Epidermal melanocyte (primary cell): ENCODE data around the gene DMRT3.
"Not testable (repeated sequence)": the region's sequence is repeated elsewhere in the genome, so short reads cannot be mapped to it uniquely, and the experiment has no call there.

Experiments
- DNase-seq: peaks from one replicate; pipeline ENCODE4 v3.0.0; 2011; ENCODE audit warnings: low spot score; ENCODE audit not compliant: insufficient read length

DMRT3 gene

DNA sequence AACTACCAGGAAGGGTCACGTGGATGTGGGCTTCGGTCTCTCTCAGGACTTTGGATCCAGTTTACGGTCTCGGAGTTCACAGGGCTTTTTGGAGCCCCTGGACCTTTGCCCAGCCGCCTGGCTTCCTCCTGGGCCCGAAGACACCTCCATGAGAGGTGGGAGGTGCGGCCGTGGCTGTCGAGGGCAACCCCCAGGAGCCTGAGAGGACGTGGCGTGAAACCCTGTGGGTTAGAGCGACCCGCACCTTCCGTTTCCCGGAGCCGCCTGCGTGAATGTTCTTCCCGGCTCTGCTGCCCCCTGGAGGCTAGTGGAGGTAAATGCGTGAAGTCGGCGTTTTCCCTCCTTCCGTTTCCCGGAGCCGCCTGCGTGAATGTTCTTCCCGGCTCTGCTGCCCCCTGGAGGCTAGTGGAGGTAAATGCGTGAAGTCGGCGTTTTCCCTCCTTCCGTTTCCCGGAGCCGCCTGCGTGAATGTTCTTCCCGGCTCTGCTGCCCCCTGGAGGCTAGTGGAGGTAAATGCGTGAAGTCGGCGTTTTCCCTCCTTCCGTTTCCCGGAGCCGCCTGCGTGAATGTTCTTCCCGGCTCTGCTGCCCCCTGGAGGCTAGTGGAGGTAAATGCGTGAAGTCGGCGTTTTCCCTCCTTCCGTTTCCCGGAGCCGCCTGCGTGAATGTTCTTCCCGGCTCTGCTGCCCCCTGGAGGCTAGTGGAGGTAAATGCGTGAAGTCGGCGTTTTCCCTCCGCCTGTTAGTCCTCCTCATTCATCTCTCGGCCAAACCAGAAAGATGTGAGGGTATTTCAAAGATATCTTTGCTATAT lies 22.1 kb downstream of the DMRT3 start:
- not testable (repeated sequence) for DNase-seq

- DNase-seq, result no peak
These were observed 25.4 kb downstream of the DMRT3 start for GRCh38 chr9:1001838-1002237.

DNA sequence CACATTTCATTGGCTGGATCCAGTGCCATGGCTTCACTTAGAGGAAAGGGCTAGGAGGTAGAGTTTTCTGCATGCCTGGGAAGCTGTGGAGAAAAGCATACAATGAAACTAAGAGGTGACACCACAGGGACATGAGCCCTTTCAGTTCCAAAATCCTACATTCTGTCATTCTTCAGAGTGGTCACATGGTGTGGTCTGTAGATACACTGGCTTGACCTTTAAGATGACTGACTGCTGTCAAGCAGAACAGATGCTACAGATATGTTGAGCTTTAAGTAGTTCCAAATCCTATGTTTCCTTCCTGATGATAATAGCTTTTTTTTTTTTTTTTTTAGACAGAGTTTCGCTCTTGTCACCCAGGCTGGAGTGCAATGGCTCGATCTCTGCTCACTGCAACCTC lies 26.2 kb downstream of the DMRT3 start:
- DNase-seq, result no peak

DNA sequence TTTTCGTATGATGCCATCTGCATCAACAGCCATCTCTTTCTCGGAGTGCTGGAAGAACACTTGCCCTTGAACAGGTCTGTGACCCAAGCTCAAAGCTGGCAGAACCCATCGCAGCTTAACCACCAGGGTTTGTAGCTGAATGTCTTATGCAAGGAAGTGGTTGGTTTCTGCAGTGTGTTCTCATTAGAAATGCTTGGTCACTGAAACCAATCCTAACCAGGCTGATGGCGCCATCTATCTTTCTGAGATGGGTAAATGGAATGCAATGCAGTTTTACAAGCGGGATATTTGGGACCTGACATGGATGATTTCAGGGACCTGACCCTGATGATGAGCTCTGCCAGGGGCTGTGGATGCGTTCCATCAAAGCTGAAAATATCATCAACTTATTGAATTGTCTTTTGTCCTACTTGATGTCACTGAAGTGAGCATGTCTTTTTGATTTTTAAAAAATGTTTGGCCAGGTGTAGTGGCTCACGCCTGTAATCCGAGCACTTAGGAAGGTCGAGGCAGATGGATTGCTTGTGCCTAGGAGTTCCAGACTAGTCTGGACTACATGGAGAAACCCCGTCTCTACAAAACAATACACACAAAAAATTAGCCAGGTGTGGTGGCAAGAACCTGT lies 28.7 kb downstream of the DMRT3 start:
- DNase-seq, result no peak

DNA sequence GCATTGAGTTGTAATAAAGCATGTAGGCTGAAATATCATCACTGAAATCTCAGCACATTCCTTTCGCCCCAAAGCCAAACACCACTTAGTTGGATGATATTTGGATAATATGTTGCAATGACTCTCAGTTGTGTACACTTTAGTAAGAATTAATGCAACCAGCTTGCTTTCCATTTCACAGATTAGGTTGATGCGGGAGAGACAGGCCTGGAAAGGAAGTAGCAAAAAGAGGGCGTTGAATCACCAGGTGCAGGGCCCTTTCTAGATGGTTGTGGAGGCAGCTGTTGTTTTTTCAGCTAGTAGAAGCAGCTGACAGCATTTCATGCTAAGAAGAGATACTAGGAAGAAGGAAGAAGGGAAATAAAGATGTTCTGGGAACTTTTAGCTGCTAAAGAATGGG lies 30.9 kb downstream of the DMRT3 start:
- DNase-seq, result no peak

- DNase-seq, result no peak
These were observed 31.8 kb downstream of the DMRT3 start for GRCh38 chr9:1008216-1008615.

DNA sequence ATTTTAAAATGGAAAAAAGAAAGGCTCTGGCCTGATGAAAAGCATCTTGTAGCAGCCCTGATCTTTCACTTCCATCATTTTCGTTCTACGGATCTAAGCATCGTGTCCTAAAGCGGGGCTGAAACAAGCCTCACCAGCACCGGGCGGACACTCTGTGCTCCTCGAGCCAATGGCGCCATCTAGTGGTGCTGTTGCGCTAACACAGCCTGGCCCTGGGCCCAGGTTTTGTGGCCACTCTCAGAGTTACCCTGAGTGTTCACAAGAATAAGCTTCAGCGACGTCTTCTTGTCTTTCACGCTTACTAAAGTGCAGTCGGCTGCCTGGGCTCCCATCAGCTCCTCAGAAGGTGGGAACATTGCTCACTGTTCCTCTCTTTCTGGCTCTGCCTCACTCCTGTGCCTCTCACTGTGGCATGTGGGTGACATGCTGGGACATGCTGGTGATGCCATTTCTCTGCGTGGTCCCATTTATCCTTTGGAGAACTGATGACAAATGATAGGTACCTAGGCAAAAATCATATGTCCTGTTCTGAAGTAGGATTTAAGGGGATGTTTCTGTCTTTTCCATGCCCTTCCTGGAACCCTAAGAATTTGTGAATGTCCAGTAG lies 32.7 kb downstream of the DMRT3 start:
- DNase-seq, result no peak

GRCh38 chr9:1013021-1013420 lies 36.6 kb downstream of the DMRT3 start:
- no peak for DNase-seq

- no peak for DNase-seq
These were observed 37.8 kb downstream of the DMRT3 start for GRCh38 chr9:1014225-1014624.

DNA sequence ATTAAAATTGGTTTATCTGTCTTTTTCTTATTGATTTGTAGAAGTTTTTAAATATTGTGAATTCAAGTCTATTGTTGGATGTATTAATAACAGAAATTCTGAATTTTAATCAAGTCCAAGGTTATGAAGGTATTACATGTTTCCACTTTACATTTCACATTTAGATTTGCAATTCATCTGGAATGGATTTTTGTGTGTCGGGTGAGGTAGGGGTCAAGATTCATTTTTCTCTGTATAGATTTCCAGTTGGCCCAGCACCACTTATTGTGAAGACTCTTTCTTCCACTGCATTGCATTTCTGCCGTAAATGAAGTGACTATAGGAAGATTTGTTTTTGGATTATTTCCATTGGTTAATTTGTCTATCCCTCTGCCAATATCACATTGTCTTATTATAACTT lies 38.2 kb downstream of the DMRT3 start:
- DNase-seq, result no peak

GRCh38 chr9:1018121-1018520 lies 41.7 kb downstream of the DMRT3 start:
- no peak for DNase-seq

- DNase-seq, result no peak
These were observed 47.7 kb downstream of the DMRT3 start for GRCh38 chr9:1024112-1024511.

- DNase-seq, result no peak
These were observed 48.7 kb downstream of the DMRT3 start for GRCh38 chr9:1025131-1025530.

DNA sequence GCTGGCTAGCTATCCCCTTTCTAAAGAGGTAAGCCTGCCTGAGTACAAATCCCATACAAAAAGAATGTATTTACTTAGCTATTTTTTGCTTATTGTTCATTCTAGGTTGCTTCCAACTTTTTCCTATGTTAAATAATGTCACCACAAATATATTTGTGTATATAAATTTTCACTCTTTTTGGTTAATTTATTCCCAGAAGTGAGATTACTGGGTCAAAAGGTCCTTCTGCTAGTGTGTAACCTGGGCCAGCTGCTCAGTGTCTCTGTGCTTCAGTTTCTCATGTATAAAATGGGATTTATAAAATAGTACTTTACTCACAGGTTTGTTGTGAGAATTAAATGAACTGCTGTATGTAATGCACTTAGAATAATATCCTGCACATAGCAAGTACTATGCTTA lies 49.8 kb downstream of the DMRT3 start:
- no peak for DNase-seq

DNA sequence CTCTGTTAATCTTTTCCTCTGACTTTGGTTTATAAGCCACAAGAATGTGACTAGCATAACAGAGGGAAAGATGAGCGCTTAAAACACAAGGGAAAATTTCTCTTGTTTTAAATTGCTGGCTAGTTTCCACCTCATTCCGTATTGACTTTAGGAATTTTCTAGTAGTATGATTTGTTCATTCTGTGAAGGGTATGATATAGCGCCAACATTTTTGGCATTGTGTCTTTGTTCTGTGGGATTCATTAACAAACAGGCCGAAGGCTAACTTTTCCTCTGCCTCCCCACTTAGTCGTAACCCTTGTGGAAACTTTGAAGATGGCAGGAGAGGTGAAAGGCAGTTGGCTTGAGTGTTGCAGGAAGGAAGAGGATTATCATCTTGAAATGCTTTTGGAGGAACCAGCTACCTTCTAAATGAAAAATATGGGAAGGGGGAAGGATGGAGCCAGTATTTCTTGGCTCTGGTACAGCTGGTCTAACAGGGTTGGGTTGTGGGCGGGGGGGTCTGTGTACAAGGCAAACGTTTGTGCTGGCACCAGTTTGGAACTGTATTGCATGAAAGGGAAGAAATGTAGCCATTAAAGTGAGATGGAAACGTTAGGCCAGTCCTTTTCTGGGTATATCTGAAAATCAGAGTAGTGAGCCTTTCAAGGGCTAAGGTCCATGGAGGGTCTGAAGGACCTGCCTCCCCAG lies 52.2 kb downstream of the DMRT3 start:
- DNase-seq, result no peak

GRCh38 chr9:1031951-1032601 lies 55.6 kb downstream of the DMRT3 start:
- no peak for DNase-seq

DNA sequence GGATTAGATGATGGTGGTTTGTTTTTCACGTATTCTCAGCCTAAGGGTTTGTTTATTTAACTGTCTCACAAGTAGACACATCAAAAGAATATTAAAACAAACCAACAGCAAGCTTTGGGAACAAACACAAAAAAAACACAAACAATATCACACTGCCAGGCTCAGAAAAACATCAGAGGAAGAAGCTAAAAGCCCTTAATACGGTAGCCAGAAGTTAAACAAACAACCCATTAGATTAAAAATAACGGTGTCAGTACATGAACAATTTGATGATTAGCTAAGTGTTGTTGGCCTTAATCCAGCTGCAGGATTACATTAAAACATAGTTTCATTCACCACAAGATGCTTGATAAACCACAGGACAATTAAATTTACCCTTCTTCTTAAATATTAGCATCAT lies 57.8 kb downstream of the DMRT3 start:
- no peak for DNase-seq

GRCh38 chr9:1039589-1039988 lies 63.1 kb downstream of the DMRT3 start:
- DNase-seq, result no peak
